ENCODE measurements around the gene MAPK10.

DNA sequence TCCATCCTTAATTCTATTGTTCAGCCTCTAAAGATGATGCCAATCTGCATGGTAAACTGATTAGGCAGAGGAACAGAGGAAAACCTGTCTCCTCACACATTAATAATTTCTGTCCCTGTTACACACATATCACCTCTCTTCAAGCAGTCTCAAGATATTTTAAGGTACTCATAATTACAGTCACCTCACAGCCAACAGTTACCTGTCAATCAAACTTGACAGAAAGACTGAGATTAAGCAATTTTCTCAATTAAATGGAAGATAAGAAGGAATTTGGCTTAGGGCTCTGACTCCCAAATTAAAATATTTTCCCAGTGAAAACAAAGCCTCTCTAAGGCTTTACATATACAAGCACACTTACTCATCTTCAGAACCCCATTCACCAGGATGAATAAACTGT, 85.2 kb downstream of the MAPK10 start:
- no peak for TF ChIP-seq ATF3 (IDR thresholded peaks at IDR 0.05)
- TF ChIP-seq, protein P1, sequence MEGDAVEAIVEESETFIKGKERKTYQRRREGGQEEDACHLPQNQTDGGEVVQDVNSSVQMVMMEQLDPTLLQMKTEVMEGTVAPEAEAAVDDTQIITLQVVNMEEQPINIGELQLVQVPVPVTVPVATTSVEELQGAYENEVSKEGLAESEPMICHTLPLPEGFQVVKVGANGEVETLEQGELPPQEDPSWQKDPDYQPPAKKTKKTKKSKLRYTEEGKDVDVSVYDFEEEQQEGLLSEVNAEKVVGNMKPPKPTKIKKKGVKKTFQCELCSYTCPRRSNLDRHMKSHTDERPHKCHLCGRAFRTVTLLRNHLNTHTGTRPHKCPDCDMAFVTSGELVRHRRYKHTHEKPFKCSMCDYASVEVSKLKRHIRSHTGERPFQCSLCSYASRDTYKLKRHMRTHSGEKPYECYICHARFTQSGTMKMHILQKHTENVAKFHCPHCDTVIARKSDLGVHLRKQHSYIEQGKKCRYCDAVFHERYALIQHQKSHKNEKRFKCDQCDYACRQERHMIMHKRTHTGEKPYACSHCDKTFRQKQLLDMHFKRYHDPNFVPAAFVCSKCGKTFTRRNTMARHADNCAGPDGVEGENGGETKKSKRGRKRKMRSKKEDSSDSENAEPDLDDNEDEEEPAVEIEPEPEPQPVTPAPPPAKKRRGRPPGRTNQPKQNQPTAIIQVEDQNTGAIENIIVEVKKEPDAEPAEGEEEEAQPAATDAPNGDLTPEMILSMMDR (IDR thresholded peaks at IDR 0.05; ENCODE audit: low read depth, low read length, missing input control) = no peak
- no peak for TF ChIP-seq RAD21 (IDR thresholded peaks at IDR 0.05)
- no peak for TF ChIP-seq ZBTB33 (IDR thresholded peaks at IDR 0.05)
- no peak for TF ChIP-seq MAX (IDR thresholded peaks at IDR 0.05)
- no peak for TF ChIP-seq GABPA (IDR thresholded peaks at IDR 0.05 in 1 of 2, conservative IDR thresholded peaks at IDR 0.05 in 1 of 2)
- no peak for TF ChIP-seq SP1 (IDR thresholded peaks at IDR 0.05)
- no peak for TF ChIP-seq FOXA1 (IDR thresholded peaks at IDR 0.05)
- TF ChIP-seq REST (IDR thresholded peaks at IDR 0.05) = no peak
- no peak for TF ChIP-seq EGR1 (IDR thresholded peaks at IDR 0.05; ENCODE audit: low read depth in 2 of 2)

All from liver (tissue), 3 donors.